Transverse colon (tissue), 4 donors: ENCODE data around the gene KMT2A. TPM values are rescaled to one million over a fixed set of nuclear protein-coding genes. Genes with fewer than 3 reads are reported as not detected.
A peak's percentile ranks its signal among the peaks of the same experiment; 100 is the strongest.
"Not testable (repeated sequence)": the region's sequence is repeated elsewhere in the genome, so short reads cannot be mapped to it uniquely, and the experiment has no call there.

Experiments used
- DNase-seq: peaks from one replicate; pipeline ENCODE4 v3.0.0-alpha.2; 2019
- H3K27ac ChIP-seq, 4 donors: fragments of 200-600 bp; sonication (generic); 2 replicates each; pipeline ENCODE4 v1.5.1; 2016 to 2018; ENCODE audit warnings: inconsistent platforms in 4 of 4
- H3K27me3 ChIP-seq: fragments of 200-600 bp; sonication (generic); 2 replicates; pipeline ENCODE4 v1.5.1; 2017; ENCODE audit warnings: inconsistent platforms
- H3K36me3 ChIP-seq, 4 donors: fragments of 200-600 bp; sonication (generic); 2 replicates each; pipeline ENCODE4 v1.5.1; 2017 to 2019; ENCODE audit warnings: inconsistent platforms in 4 of 4
- H3K4me1 ChIP-seq, 4 donors: fragments of 200-600 bp; sonication (generic); 2 replicates each; pipeline ENCODE4 v1.5.1; 2017 to 2020; ENCODE audit warnings: inconsistent platforms in 4 of 4
- H3K4me3 ChIP-seq, 4 donors: fragments of 200-600 bp; sonication (generic); 1 replicate in 1 of 4; 2 replicates in 3 of 4; pipeline versions ENCODE4 v1.5.1 to v1.6.1; 2017 to 2019; ENCODE audit warnings: inconsistent platforms in 4 of 4
- H3K9me3 ChIP-seq, 2 donors: fragments of 200-600 bp; sonication (generic); 2 replicates each; pipeline ENCODE4 v1.5.1; 2017 to 2019; ENCODE audit warnings: inconsistent platforms in 2 of 2
- EP300 ChIP-seq: sonication (generic); formaldehyde crosslinking; IDR thresholded peaks from one replicate; pipeline ENCODE4 v1.6.1; 2017; ENCODE audit warnings: antibody characterized with exemption, low read depth
- POLR2A ChIP-seq: fragments of 450-650 bp; IDR thresholded peaks from one replicate; pipeline ENCODE4 v1.6.1; 2016; ENCODE audit warnings: antibody characterized with exemption, mild to moderate bottlenecking, moderate library complexity
- POLR2AphosphoS5 ChIP-seq, 3 donors: sonication (generic); formaldehyde crosslinking; IDR thresholded peaks; one replicate each; pipeline ENCODE4 v1.6.1; 2016; ENCODE audit warnings: antibody characterized with exemption in 3 of 3
- WGBS, 2 donors: methylation state at CpG; one replicate each; pipeline ENCODE4 v1.1.5; 2018; ENCODE audit warnings: low coverage in 1 of 2; 5-methylcytosine and 5-hydroxymethylcytosine counted together
- in situ Hi-C, 4 donors: fragments of 200-750 bp; cut with MboI; loops; one replicate each; pipeline versions ENCODE4 v1.15.0 to v1.15.1; 2017; ENCODE audit warnings: low sequenced_read_pairs in 3 of 4, low pct_ligation_motif_present in 1 of 4, low pct_unique_long_range_greater_than_20kb in 1 of 4
- intact Hi-C: fragments of 100-400 bp; cut with DNase I; formaldehyde crosslinking; loops from one replicate; pipeline ENCODE4 v1.15.1; 2023; ENCODE audit warnings: low total_unique reads
- total RNA-seq, 4 donors: library from RNA; depleted of rRNA; stranded (reverse); fragments of >200 nt; gene quantifications; one replicate each; pipeline ENCODE4 v1.1.0, GENCODE V29; 2016
- TF ChIP-seq, protein P1 (sequence below), 5 experiments: fragments of 200-600 bp in 3 of 5; fragments of 450-650 bp in 2 of 5; sonication (generic) in 3 of 5; IDR thresholded peaks; 1 replicate in 2 of 5; 2 replicates in 3 of 5; pipeline ENCODE4 v1.5.1; 2016 to 2017; ENCODE audit warnings: antibody characterized with exemption in 5 of 5, inconsistent platforms in 3 of 5, mild to moderate bottlenecking in 2 of 5, moderate library complexity in 1 of 5

Gene KMT2A
- total RNA-seq, 4 donors from 2014 or later: 51.1 to 120 (median 75.5) TPM

DNA sequence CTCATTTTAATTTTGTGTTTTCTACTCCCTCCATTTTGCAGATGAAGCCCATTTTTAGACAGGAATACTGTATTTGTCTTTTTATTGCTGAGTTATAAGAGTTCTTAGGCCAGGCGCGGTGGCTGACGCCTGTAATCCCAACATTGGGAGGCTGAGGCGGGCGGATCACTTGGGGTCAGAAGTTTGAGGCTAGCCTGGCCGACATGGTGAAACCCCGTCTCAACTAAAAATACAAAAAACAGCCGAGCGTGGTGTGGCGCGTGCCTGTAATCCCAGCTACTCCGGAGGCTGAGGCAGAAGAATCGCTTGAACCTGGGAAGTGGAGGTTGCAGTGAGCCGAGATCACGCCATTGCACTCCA lies 135.4 kb downstream of the KMT2A start:
- H3K27me3 ChIP-seq, H3K36me3 ChIP-seq, H3K9me3 ChIP-seq, in situ Hi-C loops, intact Hi-C loops: not testable (repeated sequence)
- Histone ChIP-seq H3K4me3 (peak overlapping the region; percentile 81 to 99 (median 96)), H3K4me1 (peaks cover 11 to 43% (median 33%) of the 10 kb centered on the region in 4 donors), H3K27ac (peak overlapping the region; percentile 95 to 99 (median 99))
- peak; percentile 21 for DNase-seq
- TF ChIP-seq, protein P1, sequence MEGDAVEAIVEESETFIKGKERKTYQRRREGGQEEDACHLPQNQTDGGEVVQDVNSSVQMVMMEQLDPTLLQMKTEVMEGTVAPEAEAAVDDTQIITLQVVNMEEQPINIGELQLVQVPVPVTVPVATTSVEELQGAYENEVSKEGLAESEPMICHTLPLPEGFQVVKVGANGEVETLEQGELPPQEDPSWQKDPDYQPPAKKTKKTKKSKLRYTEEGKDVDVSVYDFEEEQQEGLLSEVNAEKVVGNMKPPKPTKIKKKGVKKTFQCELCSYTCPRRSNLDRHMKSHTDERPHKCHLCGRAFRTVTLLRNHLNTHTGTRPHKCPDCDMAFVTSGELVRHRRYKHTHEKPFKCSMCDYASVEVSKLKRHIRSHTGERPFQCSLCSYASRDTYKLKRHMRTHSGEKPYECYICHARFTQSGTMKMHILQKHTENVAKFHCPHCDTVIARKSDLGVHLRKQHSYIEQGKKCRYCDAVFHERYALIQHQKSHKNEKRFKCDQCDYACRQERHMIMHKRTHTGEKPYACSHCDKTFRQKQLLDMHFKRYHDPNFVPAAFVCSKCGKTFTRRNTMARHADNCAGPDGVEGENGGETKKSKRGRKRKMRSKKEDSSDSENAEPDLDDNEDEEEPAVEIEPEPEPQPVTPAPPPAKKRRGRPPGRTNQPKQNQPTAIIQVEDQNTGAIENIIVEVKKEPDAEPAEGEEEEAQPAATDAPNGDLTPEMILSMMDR (IDR thresholded peaks at IDR 0.05): peak in 1 of 5 experiments; percentile 13
- WGBS, 2 donors: 4 to 5% methylated on average over 14 to 15 of the region's 15 CpGs

DNA sequence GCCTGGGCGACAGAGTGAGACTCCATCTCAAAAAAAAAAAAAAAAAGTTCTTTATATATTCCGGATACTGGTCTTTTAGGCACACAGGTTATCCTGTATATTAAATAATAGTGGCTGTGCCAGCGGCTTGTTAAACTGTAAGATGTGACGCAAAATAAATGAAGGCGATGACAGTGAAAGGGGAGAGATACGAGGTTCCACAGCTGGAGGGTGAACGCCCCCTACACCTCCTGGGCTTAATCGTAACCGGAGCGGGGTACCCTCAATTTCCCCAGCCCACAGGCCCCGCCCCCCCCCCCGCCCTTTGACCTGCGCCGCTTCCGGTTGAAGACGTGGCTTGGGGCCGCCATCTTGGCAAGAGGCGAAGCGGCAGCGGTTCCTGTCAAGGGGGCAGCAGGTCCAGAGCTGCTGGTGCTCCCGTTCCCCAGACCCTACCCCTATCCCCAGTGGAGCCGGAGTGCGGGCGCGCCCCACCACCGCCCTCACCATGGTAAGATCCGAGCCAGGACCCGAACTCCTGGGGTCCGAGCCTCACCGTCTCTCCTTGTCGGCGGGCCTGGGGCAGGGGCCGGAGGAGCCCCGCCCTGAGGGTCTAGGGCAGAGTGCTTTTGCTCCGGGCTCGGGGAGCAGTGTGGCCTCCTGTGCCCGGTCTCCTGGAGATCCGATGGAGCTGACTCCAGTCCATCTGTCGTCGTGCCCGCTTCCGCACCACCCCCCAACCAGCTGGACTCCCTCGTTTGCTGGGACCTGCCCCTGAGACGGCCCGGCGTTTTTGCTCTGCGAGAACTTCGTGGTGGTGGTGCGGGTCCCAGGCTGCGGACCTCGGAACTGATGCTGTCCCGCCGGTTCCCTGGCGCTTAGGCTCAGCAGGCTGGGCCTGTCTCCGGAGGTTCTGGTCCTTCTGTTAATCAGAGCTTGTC lies 136.0 kb downstream of the KMT2A start, which contains the start of gene ARCN1:
Gene ARCN1 (plus strand): TSS at position 349 of the 920 bp plus-strand sequence. CDS start 139 bp downstream, at position 488.
- H3K27me3 ChIP-seq: no peaks in the 10 kb centered on the region
- in situ Hi-C loops (no loop called here), intact Hi-C loops (no loop called here)
- H3K9me3 ChIP-seq: no peaks in the 10 kb centered on the region
- peak within 1 kb of the TSS; percentile 81 to 99 (median 96) for H3K4me3 ChIP-seq
- no peaks in the 10 kb centered on the region for H3K36me3 ChIP-seq
- TF ChIP-seq POLR2AphosphoS5 (IDR thresholded peaks at IDR 0.05): peak; percentile 44 to 76 (median 69)
- no peak for TF ChIP-seq EP300
- TF ChIP-seq, protein P1 (IDR thresholded peaks at IDR 0.05): peak in 1 of 5 experiments; percentile 6
- peak; percentile 53 for TF ChIP-seq POLR2A
- peak within 1 kb of the TSS; percentile 95 to 99 (median 99) for H3K27ac ChIP-seq
- H3K4me1 ChIP-seq: peaks cover 11 to 49% (median 36%) of the 10 kb centered on the region in 4 donors
- DNase-seq: peak; percentile 82
- 0 to 1% methylated on average over 7 to 38 of the region's 55 CpGs for WGBS, 2 donors

DNA sequence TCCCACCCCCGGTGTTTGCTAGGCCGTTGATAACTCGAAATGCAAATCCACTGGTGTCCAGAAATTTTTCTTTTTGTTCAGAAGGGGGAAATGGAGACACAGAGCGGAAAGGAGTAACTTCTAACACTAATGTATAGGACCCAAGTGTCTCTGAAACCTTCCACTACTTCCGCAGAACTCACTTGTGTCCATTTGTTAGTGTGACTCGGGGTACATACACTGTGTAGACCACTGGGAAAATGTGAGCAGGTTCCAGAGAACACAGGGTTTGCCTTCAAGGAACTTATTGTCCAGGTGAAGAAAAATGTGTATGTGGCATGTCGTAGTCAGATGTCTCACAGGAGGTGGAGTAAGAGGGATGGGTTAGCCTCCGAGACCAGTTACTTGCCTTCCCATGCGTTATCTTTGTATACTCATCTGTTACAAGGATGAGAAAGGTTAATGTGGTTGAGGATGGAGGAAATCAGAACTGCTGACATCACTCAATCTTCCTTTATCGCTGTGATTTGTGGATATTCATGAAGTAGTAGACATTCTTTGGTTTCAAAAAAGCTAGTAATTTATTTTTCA lies 136.8 kb downstream of the KMT2A start:
- TF ChIP-seq, protein P1 (IDR thresholded peaks at IDR 0.05): no peak
- peak in 1 of 3 donors; percentile 13 for TF ChIP-seq POLR2AphosphoS5 (IDR thresholded peaks at IDR 0.05)
- DNase-seq: no peak
- intact Hi-C loops (no loop called here), in situ Hi-C loops (no loop called here)
- H3K4me1 ChIP-seq: peaks cover 11 to 56% (median 36%) of the 10 kb centered on the region in 4 donors
- H3K27me3 ChIP-seq: no peaks in the 10 kb centered on the region
- no peaks in the 10 kb centered on the region for H3K9me3 ChIP-seq
- 3 to 5% methylated on average over 3 to 10 of the region's 10 CpGs for WGBS, 2 donors
- H3K36me3 ChIP-seq: no peaks in the 10 kb centered on the region
- H3K4me3 ChIP-seq: peak overlapping the region; percentile 81 to 99 (median 96)
- peak overlapping the region; percentile 95 to 99 (median 99) for H3K27ac ChIP-seq

DNA sequence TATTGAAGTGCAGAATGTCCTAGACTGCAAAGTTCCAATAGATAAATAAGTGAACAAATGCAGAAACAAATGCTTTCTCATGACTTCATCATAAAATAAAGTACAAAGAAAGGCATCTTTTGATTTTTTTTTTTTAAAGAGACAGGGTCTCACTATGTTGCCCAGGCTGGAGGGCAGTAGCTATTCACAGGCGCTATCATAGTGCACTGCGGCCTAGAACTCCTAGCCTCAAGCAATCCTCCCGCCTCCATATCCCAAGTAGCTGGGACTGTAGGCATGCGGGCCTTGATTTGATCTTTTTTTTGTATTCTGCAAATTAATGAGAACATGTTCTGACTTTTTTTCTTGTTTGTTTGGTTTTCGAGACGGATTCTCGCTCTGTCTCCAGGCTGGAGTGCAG lies 138.3 kb downstream of the KMT2A start:
- H3K9me3 ChIP-seq: no peaks in the 10 kb centered on the region
- in situ Hi-C loops (no loop called here), intact Hi-C loops (no loop called here)
- no peak overlapping the region for H3K4me3 ChIP-seq
- TF ChIP-seq EP300 (no peak), POLR2A (no peak), POLR2AphosphoS5 (IDR thresholded peaks at IDR 0.05) (no peak)
- TF ChIP-seq, protein P1 (IDR thresholded peaks at IDR 0.05): no peak
- WGBS, 2 donors: 87 to 100% methylated on average over 2 to 7 of the region's 7 CpGs
- H3K4me1 ChIP-seq: peaks cover 11 to 67% (median 38%) of the 10 kb centered on the region in 4 donors
- no peak for DNase-seq
- no peak overlapping the region for H3K27ac ChIP-seq
- H3K36me3 ChIP-seq: no peaks in the 10 kb centered on the region
- no peaks in the 10 kb centered on the region for H3K27me3 ChIP-seq
